GM23248 (cell line): ENCODE data around the gene KCNN3. TPM values are rescaled to one million over a fixed set of nuclear protein-coding genes. Genes with fewer than 3 reads are reported as not detected.
A peak's percentile ranks its signal among the peaks of the same experiment; 100 is the strongest.

Source experiments
- DNase-seq: peaks from one replicate; pipeline ENCODE4 v3.0.0-alpha.2; 2015
- H2AFZ ChIP-seq: fragments of 200-600 bp; sonication (generic); 2 replicates; pipeline ENCODE4 v1.6.1; 2016; ENCODE audit warnings: antibody characterized with exemption
- H3F3A ChIP-seq: fragments of 200-600 bp; sonication (generic); 2 replicates; pipeline ENCODE4 v1.6.1; 2016; ENCODE audit warnings: mild to moderate bottlenecking, antibody characterized with exemption, mixed run types; ENCODE audit not compliant: insufficient read depth
- H3K27ac ChIP-seq: fragments of 200-600 bp; sonication (generic); 2 replicates; pipeline ENCODE4 v1.5.1; 2016; ENCODE audit warnings: mild to moderate bottlenecking
- H3K27me3 ChIP-seq: fragments of 200-600 bp; sonication (generic); replicated peaks from 2 replicates; pipeline ENCODE4 v1.6.1; 2016; ENCODE audit warnings: mild to moderate bottlenecking; ENCODE audit not compliant: insufficient read depth
- H3K36me3 ChIP-seq: fragments of 200-600 bp; sonication (generic); 2 replicates; pipeline ENCODE4 v1.6.1; 2016; ENCODE audit warnings: low read depth, mild to moderate bottlenecking
- H3K4me1 ChIP-seq: fragments of 200-600 bp; sonication (generic); 2 replicates; pipeline ENCODE4 v1.6.1; 2016; ENCODE audit warnings: mild to moderate bottlenecking; ENCODE audit not compliant: insufficient read depth
- H3K4me2 ChIP-seq: fragments of 200-600 bp; sonication (generic); one replicate; pipeline ENCODE4 v1.6.1; 2016; ENCODE audit warnings: mild to moderate bottlenecking; ENCODE audit not compliant: unreplicated experiment
- H3K4me3 ChIP-seq: fragments of 200-600 bp; sonication (generic); 2 replicates; pipeline ENCODE4 v1.5.1; 2016; ENCODE audit warnings: mild to moderate bottlenecking
- H3K79me2 ChIP-seq: fragments of 200-600 bp; sonication (generic); 2 replicates; pipeline ENCODE4 v1.6.1; 2016; ENCODE audit warnings: mild to moderate bottlenecking; ENCODE audit not compliant: insufficient read depth
- H3K9ac ChIP-seq: fragments of 200-600 bp; sonication (generic); 2 replicates; pipeline ENCODE4 v1.6.1; 2016; ENCODE audit warnings: mild to moderate bottlenecking
- H3K9me2 ChIP-seq: fragments of 200-600 bp; sonication (generic); 2 replicates; pipeline ENCODE4 v1.6.1; 2016; ENCODE audit warnings: mixed run types, mild to moderate bottlenecking, moderate library complexity; ENCODE audit not compliant: insufficient read depth
- H3K9me3 ChIP-seq: fragments of 200-600 bp; sonication (generic); one replicate; pipeline ENCODE4 v1.6.1; 2017; ENCODE audit warnings: low read depth
- H4K20me1 ChIP-seq: fragments of 200-600 bp; sonication (generic); 2 replicates; pipeline ENCODE4 v1.6.0; 2016; ENCODE audit not compliant: insufficient read depth
- EZH2 ChIP-seq: fragments of 200-600 bp; sonication (generic); IDR thresholded peaks from 2 replicates; pipeline ENCODE4 v1.6.1; 2018; ENCODE audit warnings: antibody characterized with exemption, mild to moderate bottlenecking; ENCODE audit not compliant: insufficient read depth, poor library complexity, severe bottlenecking
- EZH2phosphoT487 ChIP-seq: fragments of 200-600 bp; sonication (generic); IDR thresholded peaks from 2 replicates; pipeline ENCODE4 v1.6.1; 2018; ENCODE audit warnings: antibody characterized with exemption, moderate library complexity, mild to moderate bottlenecking, low read depth; ENCODE audit not compliant: insufficient read depth
- WGBS, 2 experiments: methylation state at CpG; one replicate each; pipeline ENCODE4 v1.1.6; 2015 to 2017; ENCODE audit warnings: low lambda C conversion rate in 2 of 2, low coverage in 1 of 2; ENCODE audit errors: missing lambda C conversion rate in 2 of 2; 5-methylcytosine and 5-hydroxymethylcytosine counted together
- in situ Hi-C: fragments of 300-500 bp; cut with MboI; formaldehyde crosslinking; loops from 2 replicates; pipeline ENCODE4 v1.15.0; 2020
- polyA plus RNA-seq: library from polyadenylated mRNA; unstranded; fragments of >200 nt; fragmentation: Nextera tagmentation; extraction: Ambion mirVana; gene quantifications from 2 replicates; pipeline ENCODE4 v1.2.1, GENCODE V29; 2016
- total RNA-seq: library from RNA; depleted of rRNA; stranded (reverse); fragments of >200 nt; shearing (Covaris generic); gene quantifications from 2 replicates; pipeline ENCODE4 v1.2.3, GENCODE V29; 2014

The KCNN3 gene
- total and polyA plus RNA-seq, 2 experiments from 2014 or later: not detected

DNA sequence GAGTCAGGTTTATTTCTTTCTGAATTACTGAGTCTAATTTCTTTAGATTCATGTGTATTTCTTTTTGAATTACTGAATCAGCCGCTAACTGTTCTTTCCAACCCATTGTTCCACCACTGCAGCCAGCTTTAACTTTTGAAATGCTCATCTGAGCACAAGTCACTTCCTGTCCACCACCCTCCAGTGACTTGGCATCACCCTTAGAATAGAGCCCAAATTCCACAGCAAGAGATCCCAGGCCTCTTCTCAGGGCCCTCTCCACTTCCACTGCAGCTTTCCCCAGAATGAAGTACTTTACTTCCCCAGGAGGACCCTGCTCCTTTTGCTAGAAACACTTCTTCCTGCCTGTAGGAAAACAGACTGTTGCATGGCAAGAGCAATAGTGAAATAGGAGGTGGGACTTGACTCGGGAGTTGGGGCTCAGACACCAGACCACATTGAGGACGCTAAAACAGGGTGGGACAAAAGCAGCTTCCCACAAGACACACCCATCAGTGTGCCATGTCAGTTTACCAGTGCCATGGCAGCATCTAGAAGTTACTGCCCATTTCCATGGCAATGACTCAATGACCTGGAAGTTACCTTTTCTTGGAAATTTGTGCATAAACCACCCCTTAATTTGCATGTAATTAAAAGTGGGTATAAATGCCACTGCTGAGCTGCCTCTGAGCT is 205.6 kb downstream of the KCNN3 start:
- no peak overlapping the region for H3K4me2 ChIP-seq
- H3K9ac ChIP-seq: no peak overlapping the region
- no peak for TF ChIP-seq EZH2phosphoT487
- TF ChIP-seq EZH2: no peak
- no peaks in the 10 kb centered on the region for H3K36me3 ChIP-seq
- H3K27ac ChIP-seq: no peak overlapping the region
- H2AFZ ChIP-seq: no peak overlapping the region
- in situ Hi-C loops: loop anchor here (25.0 kb wide), 1 partner anchor 223 kb away; no protein-coding TSS in a partner anchor
- H3K27me3 ChIP-seq: peaks cover 18% of the 10 kb centered on the region
- no peak overlapping the region for H3K4me3 ChIP-seq
- no peaks in the 10 kb centered on the region for H4K20me1 ChIP-seq
- no peaks in the 10 kb centered on the region for H3F3A ChIP-seq
- 55 to 64% methylated on average over 3 of the region's 3 CpGs for WGBS, 2 experiments
- no peaks in the 10 kb centered on the region for H3K9me2 ChIP-seq
- no peaks in the 10 kb centered on the region for H3K4me1 ChIP-seq
- no peak for DNase-seq
- no peaks in the 10 kb centered on the region for H3K79me2 ChIP-seq
- no peaks in the 10 kb centered on the region for H3K9me3 ChIP-seq

GRCh38 chr1:154663471-154664060 is 206.5 kb downstream of the KCNN3 start:
- Histone ChIP-seq H3K9me3 (no peaks in the 10 kb centered on the region), H3K36me3 (no peaks in the 10 kb centered on the region), H3K4me2 (no peak overlapping the region), H2AFZ (no peak overlapping the region), H3K4me1 (no peaks in the 10 kb centered on the region), H3K27ac (no peak overlapping the region), H3K27me3 (peaks cover 25% of the 10 kb centered on the region), H3K4me3 (no peak overlapping the region), H3K9me2 (no peaks in the 10 kb centered on the region), H3F3A (no peaks in the 10 kb centered on the region), H3K9ac (no peak overlapping the region), H3K79me2 (no peaks in the 10 kb centered on the region), H4K20me1 (no peaks in the 10 kb centered on the region)
- TF ChIP-seq EZH2phosphoT487 (no peak), EZH2 (no peak)
- DNase-seq: peak; percentile 4
- in situ Hi-C loops: loop anchor here (25.0 kb wide), 1 partner anchor 224 kb away; no protein-coding TSS in a partner anchor
- 7 to 10% methylated on average over 2 of the region's 2 CpGs for WGBS, 2 experiments

DNA sequence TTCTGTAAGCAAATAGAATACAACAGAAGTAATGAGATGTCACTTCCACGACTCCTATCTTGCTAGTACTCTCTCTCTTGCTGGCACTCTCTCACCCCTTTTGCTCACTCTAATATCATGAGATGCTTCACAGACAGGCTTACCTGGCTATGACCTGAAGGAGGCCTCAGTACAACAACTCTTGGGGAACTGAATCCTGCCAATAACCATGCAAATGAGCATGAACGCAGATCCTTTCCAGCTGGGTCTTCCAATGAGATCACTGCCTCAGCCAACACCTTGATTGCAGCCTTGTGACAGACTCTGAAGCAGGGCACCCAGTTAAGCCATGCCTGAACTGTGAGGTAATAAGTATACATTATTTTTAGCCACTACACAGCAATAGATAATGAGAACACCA is 209.0 kb downstream of the KCNN3 start:
- H3K4me3 ChIP-seq: no peak overlapping the region
- H3K36me3 ChIP-seq: no peaks in the 10 kb centered on the region
- no peak overlapping the region for H3K27ac ChIP-seq
- TF ChIP-seq EZH2phosphoT487 (no peak), EZH2 (no peak)
- no peak overlapping the region for H3K9ac ChIP-seq
- H3K4me1 ChIP-seq: no peaks in the 10 kb centered on the region
- H3K27me3 ChIP-seq: peaks cover 47% of the 10 kb centered on the region
- H3K9me3 ChIP-seq: no peaks in the 10 kb centered on the region
- H4K20me1 ChIP-seq: no peaks in the 10 kb centered on the region
- no peaks in the 10 kb centered on the region for H3F3A ChIP-seq
- H3K9me2 ChIP-seq: no peaks in the 10 kb centered on the region
- no peak overlapping the region for H2AFZ ChIP-seq
- 53 to 65% methylated on average over 2 of the region's 2 CpGs for WGBS, 2 experiments
- DNase-seq: no peak
- no peaks in the 10 kb centered on the region for H3K79me2 ChIP-seq
- in situ Hi-C loops: loop anchor here (25.0 kb wide), 1 partner anchor 226 kb away; no protein-coding TSS in a partner anchor
- H3K4me2 ChIP-seq: no peak overlapping the region

DNA sequence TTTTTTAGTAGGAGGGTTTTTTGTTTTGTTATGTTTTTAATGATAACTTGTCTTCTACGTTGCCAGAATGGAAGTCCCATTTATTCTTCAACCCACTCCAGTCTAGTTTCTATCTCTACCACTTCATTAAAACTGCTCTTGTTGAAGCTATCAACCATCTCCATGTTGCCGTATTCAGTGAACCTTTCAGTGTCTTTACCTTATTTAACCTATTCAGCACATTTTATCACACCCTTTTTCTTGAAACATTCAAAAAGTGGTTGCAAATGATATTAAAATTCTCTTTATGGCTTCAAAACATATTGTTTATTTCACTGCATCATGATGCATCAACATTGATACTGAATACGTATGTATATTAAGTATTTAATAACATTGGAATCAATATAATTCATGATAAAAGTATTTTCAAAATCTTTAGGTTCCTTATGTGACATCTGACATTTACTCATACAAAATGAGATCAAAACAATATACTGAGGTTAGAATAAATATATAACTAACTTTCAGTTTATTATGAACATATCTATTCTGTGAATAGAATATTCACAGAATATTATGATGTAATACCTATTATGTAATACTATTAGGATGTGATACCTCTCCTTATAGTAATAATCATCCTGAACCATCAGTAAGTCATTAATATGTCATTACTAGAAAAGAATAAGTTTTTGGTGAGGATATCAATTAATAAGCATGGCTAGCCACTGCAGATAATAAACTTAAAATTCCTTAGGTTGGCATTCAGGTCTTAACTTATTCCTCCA is 210.1 kb downstream of the KCNN3 start:
- no peaks in the 10 kb centered on the region for H3F3A ChIP-seq
- H3K36me3 ChIP-seq: no peaks in the 10 kb centered on the region
- H3K4me3 ChIP-seq: no peak overlapping the region
- TF ChIP-seq EZH2 (no peak), EZH2phosphoT487 (no peak)
- H3K4me2 ChIP-seq: no peak overlapping the region
- no peaks in the 10 kb centered on the region for H3K9me2 ChIP-seq
- no peak overlapping the region for H2AFZ ChIP-seq
- WGBS, 2 experiments: 41 to 52% methylated on average over 3 of the region's 3 CpGs
- H4K20me1 ChIP-seq: no peaks in the 10 kb centered on the region
- H3K27ac ChIP-seq: no peak overlapping the region
- no peaks in the 10 kb centered on the region for H3K9me3 ChIP-seq
- DNase-seq: no peak
- H3K4me1 ChIP-seq: no peaks in the 10 kb centered on the region
- no peak overlapping the region for H3K9ac ChIP-seq
- peaks cover 52% of the 10 kb centered on the region for H3K27me3 ChIP-seq
- in situ Hi-C loops: loop anchor here (25.0 kb wide), 1 partner anchor 227 kb away; no protein-coding TSS in a partner anchor
- H3K79me2 ChIP-seq: no peaks in the 10 kb centered on the region
